OCI-LY1 (cell line): ENCODE results near the gene SLC43A2.
"Not testable (repeated sequence)": the region's sequence is repeated elsewhere in the genome, so short reads cannot be mapped to it uniquely, and the experiment has no call there.

Source experiments
- H2AFZ ChIP-seq: fragments of 200-600 bp; sonication (generic), shearing (Covaris generic); 2 replicates; pipeline ENCODE4 v1.6.0; 2014; ENCODE audit warnings: antibody characterized with exemption, mild to moderate bottlenecking, low read length
- H3F3A ChIP-seq: fragments of 200-600 bp; sonication (generic), shearing (Covaris generic); 2 replicates; pipeline ENCODE4 v1.6.0; 2014; ENCODE audit warnings: mild to moderate bottlenecking, antibody characterized with exemption, low read length, moderate library complexity; ENCODE audit not compliant: insufficient read depth
- H3K27ac ChIP-seq: fragments of 200-600 bp; sonication (generic); 2 replicates; pipeline ENCODE4 v1.5.1; 2014; ENCODE audit warnings: low read length, mixed run types, mild to moderate bottlenecking, low read depth; ENCODE audit not compliant: poor library complexity, severe bottlenecking
- H3K27me3 ChIP-seq: fragments of 200-600 bp; sonication (generic); 2 replicates; pipeline ENCODE4 v1.6.0; 2014; ENCODE audit warnings: antibody characterized with exemption, mild to moderate bottlenecking, low read length, moderate library complexity; ENCODE audit not compliant: insufficient read depth
- H3K36me3 ChIP-seq: fragments of 200-600 bp; sonication (generic); 2 replicates; pipeline ENCODE4 v1.6.1; 2014; ENCODE audit warnings: mild to moderate bottlenecking, antibody characterized with exemption, low read length, moderate library complexity, mixed read lengths; ENCODE audit not compliant: insufficient read depth
- H3K4me1 ChIP-seq: fragments of 200-600 bp; sonication (generic); 2 replicates; pipeline ENCODE4 v1.5.1; 2014; ENCODE audit warnings: mild to moderate bottlenecking, low read length, moderate library complexity; ENCODE audit not compliant: insufficient read depth, severe bottlenecking
- H3K4me2 ChIP-seq: fragments of 200-600 bp; sonication (generic), shearing (Covaris generic); 2 replicates; pipeline ENCODE4 v1.6.1; 2014; ENCODE audit warnings: low read length
- H3K4me3 ChIP-seq: fragments of 200-600 bp; sonication (generic); 2 replicates; pipeline ENCODE4 v1.5.1; 2014; ENCODE audit warnings: low read length, low read depth, mild to moderate bottlenecking, mixed read lengths; ENCODE audit not compliant: poor library complexity, severe bottlenecking
- H3K79me2 ChIP-seq: fragments of 200-600 bp; shearing (Covaris generic); 2 replicates; pipeline ENCODE4 v1.6.1; 2016; ENCODE audit warnings: mixed run types, low read length, mixed read lengths; ENCODE audit not compliant: insufficient read depth
- H3K9ac ChIP-seq: fragments of 200-600 bp; sonication (generic), shearing (Covaris generic); 2 replicates; pipeline ENCODE4 v1.6.1; 2014; ENCODE audit warnings: mild to moderate bottlenecking, low read length, mixed read lengths
- H3K9me2 ChIP-seq: fragments of 200-600 bp; sonication (generic), shearing (Covaris generic); 2 replicates; pipeline ENCODE4 v1.6.1; 2014; ENCODE audit warnings: low read depth, mild to moderate bottlenecking, low read length, mixed read lengths
- H3K9me3 ChIP-seq: fragments of 200-600 bp; shearing (Covaris generic); 2 replicates; pipeline ENCODE4 v1.6.1; 2014; ENCODE audit warnings: low read length, mixed read lengths
- H4K20me1 ChIP-seq: fragments of 200-600 bp; sonication (generic), shearing (Covaris generic); 2 replicates; pipeline ENCODE4 v1.6.0; 2016; ENCODE audit warnings: mild to moderate bottlenecking, low read length; ENCODE audit not compliant: insufficient read depth
- EZH2 ChIP-seq: fragments of 200-600 bp; sonication (generic), shearing (Covaris generic); IDR thresholded peaks from 2 replicates; pipeline ENCODE4 v1.8.0; 2017; ENCODE audit warnings: borderline replicate concordance, mixed run types, mild to moderate bottlenecking, antibody characterized with exemption, low read length, moderate library complexity, mixed read lengths
- TF ChIP-seq, protein P1 (sequence below): fragments of 200-600 bp; sonication (generic), shearing (Covaris generic); IDR thresholded peaks from 2 replicates; pipeline ENCODE4 v1.5.1; 2017; ENCODE audit warnings: mild to moderate bottlenecking, antibody characterized with exemption, low read length, moderate library complexity, mixed read lengths

The SLC43A2 gene

DNA sequence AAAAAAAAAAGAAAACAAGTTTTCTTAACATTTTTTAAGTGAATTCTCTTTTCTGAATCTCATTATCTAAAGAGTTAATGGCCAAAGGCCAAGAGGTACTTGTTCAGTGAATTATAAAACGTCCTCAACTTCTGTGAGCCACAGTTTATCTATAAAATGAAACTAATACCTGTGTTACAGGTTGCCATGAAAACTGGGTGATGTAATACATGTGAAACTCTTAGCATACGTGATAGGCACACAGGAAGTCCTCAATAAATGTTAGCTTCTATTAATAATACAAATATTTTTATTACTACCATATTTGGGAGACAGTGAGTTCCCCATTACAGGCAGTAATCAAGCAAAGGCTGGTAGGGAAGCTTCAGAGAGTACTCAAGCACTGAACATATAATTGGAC lies 98.8 kb downstream of the SLC43A2 start:
- no peaks in the 10 kb centered on the region for H3K27me3 ChIP-seq
- no peaks in the 10 kb centered on the region for H3K9me2 ChIP-seq
- H2AFZ ChIP-seq, result no peak overlapping the region
- H3F3A ChIP-seq, result no peaks in the 10 kb centered on the region
- peaks cover 3% of the 10 kb centered on the region for H3K4me1 ChIP-seq
- no peak for TF ChIP-seq EZH2
- TF ChIP-seq, protein P1, sequence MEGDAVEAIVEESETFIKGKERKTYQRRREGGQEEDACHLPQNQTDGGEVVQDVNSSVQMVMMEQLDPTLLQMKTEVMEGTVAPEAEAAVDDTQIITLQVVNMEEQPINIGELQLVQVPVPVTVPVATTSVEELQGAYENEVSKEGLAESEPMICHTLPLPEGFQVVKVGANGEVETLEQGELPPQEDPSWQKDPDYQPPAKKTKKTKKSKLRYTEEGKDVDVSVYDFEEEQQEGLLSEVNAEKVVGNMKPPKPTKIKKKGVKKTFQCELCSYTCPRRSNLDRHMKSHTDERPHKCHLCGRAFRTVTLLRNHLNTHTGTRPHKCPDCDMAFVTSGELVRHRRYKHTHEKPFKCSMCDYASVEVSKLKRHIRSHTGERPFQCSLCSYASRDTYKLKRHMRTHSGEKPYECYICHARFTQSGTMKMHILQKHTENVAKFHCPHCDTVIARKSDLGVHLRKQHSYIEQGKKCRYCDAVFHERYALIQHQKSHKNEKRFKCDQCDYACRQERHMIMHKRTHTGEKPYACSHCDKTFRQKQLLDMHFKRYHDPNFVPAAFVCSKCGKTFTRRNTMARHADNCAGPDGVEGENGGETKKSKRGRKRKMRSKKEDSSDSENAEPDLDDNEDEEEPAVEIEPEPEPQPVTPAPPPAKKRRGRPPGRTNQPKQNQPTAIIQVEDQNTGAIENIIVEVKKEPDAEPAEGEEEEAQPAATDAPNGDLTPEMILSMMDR, result no peak
- H3K79me2 ChIP-seq, result no peaks in the 10 kb centered on the region
- no peaks in the 10 kb centered on the region for H4K20me1 ChIP-seq
- H3K9ac ChIP-seq, result no peak overlapping the region
- H3K4me3 ChIP-seq, result no peak overlapping the region
- H3K4me2 ChIP-seq, result no peak overlapping the region
- peaks cover 36% of the 10 kb centered on the region for H3K36me3 ChIP-seq
- no peak overlapping the region for H3K27ac ChIP-seq
- no peaks in the 10 kb centered on the region for H3K9me3 ChIP-seq

DNA sequence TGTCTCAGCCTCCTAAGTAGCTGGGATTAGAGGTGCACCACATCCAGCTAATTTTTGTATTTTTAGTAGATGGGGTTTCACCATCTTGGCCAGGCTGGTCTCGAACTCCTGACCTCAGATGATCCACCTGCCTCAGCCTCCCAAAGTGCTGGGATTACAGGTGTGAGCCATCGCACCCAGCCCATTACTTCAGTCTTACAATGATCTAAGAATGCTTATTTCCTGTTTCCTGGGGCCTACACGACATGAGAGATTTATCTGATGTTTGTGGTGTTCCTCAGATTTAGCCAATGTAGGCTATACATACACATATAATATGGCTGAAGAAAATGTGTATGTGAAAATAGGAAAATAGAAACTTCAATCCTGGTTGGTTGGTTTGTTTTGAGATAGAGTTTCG lies 101.8 kb downstream of the SLC43A2 start:
- H3K27ac ChIP-seq, H2AFZ ChIP-seq, H3K4me2 ChIP-seq, H4K20me1 ChIP-seq, H3K79me2 ChIP-seq, H3K27me3 ChIP-seq, H3K4me3 ChIP-seq, H3K9ac ChIP-seq, H3K4me1 ChIP-seq, H3K9me2 ChIP-seq, H3F3A ChIP-seq, H3K9me3 ChIP-seq: not testable (repeated sequence)
- H3K36me3 ChIP-seq, result peaks cover 17% of the 10 kb centered on the region

DNA sequence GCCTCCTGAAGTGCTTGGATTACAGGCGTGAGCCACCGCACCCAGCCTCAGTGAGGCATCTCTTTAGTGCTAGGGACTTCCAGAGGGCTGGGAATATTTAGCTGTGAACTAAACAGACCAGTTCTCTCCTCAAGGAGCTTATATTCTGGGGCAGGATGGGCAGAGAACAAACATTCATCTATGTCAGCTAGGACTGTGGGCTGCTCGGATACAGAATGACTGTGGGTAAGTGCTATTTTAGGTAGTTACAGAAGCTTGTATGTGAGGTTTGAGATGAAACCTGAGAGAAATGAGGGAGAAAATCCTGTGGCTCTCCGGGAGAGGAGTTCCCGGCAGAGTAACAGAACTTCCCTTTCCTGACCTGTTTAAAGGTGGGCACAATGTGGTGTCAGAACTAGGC lies 106.0 kb downstream of the SLC43A2 start:
- Histone ChIP-seq H3K36me3 (peaks cover 20% of the 10 kb centered on the region; the same call in 1 of the 2 replicates), H3K4me1 (peaks cover 6% of the 10 kb centered on the region), H3K4me2 (no peak overlapping the region), H3F3A (no peaks in the 10 kb centered on the region), H2AFZ (no peak overlapping the region), H3K9ac (no peak overlapping the region), H3K27me3 (no peaks in the 10 kb centered on the region), H4K20me1 (no peaks in the 10 kb centered on the region), H3K79me2 (0 out of 2 replicates have a peak, but pooled peaks cover 3% of the 10 kb centered on the region), H3K27ac (no peak overlapping the region), H3K4me3 (no peak overlapping the region), H3K9me3 (no peaks in the 10 kb centered on the region), H3K9me2 (no peaks in the 10 kb centered on the region)
- TF ChIP-seq, protein P1, result no peak
- no peak for TF ChIP-seq EZH2

DNA sequence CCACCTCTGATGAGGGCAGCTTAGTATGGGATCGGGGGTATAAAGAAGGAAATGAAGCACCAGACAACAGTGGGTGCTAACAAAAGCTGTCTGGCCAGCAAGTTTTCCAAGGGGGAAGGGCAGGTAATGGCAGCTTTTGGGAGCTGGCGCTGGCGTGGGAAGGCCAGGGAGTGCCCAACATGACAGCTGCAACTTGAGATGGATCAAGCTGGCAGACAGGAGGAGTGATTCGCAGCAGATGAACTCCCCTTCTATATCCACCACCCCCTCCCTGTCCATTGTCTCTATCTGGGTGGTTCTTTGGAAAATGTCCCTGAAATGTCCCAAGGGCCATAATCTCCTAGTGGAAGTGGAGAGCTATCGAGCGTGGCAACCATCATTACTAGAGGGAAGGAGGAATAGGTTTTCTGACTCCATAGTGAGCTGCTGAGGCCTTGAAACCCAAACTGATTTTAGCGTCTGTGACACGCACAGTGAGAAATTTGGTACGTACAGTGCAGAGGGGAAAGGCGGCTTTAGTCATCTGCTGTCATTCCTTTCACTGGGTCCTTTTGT lies 107.5 kb downstream of the SLC43A2 start:
- H3F3A ChIP-seq, result no peaks in the 10 kb centered on the region
- H3K9me3 ChIP-seq, result no peaks in the 10 kb centered on the region
- no peaks in the 10 kb centered on the region for H3K27me3 ChIP-seq
- H3K9me2 ChIP-seq, result no peaks in the 10 kb centered on the region
- H3K27ac ChIP-seq, result no peak overlapping the region
- no peak overlapping the region for H2AFZ ChIP-seq
- 0 out of 2 replicates have a peak, but pooled peaks cover 5% of the 10 kb centered on the region for H3K79me2 ChIP-seq
- no peak overlapping the region for H3K4me3 ChIP-seq
- H3K4me1 ChIP-seq, result peaks cover 9% of the 10 kb centered on the region
- H3K4me2 ChIP-seq, result no peak overlapping the region
- no peak overlapping the region for H3K9ac ChIP-seq
- no peaks in the 10 kb centered on the region for H4K20me1 ChIP-seq
- peaks cover 20% of the 10 kb centered on the region; the same call in 1 of the 2 replicates for H3K36me3 ChIP-seq
- TF ChIP-seq EZH2, result no peak
- TF ChIP-seq, protein P1, result no peak
